ENCODE measurements around the gene NPIPB2. TPM values are rescaled to one million over a fixed set of nuclear protein-coding genes. Genes with fewer than 3 reads are reported as not detected.

The NPIPB2 gene
- total and polyA plus RNA-seq, 2 of the 8 experiments (the other 6 are each of a cell fraction or from before 2014, with no cell fraction given), result 7.5 to 8.3 TPM

- TF ChIP-seq CHD7 (IDR thresholded peaks at IDR 0.05; ENCODE audit: insufficient replicate concordance, low read length), result no peak
- TF ChIP-seq PHF8 (conservative IDR thresholded peaks at IDR 0.05; ENCODE audit: low read depth, low read length), result no peak
- TF ChIP-seq E2F6 (IDR thresholded peaks at IDR 0.05), result no peak
- no peak for TF ChIP-seq SAP30 (IDR thresholded peaks at IDR 0.05; ENCODE audit: insufficient read depth, insufficient replicate concordance, low read length)
- TF ChIP-seq RFX5 (IDR thresholded peaks at IDR 0.05; ENCODE audit: borderline replicate concordance, low read depth, low read length), result no peak
- TF ChIP-seq POU5F1 (IDR thresholded peaks at IDR 0.05; ENCODE audit: low read depth, low read length), result no peak
- no peak for TF ChIP-seq CTBP2 (IDR thresholded peaks at IDR 0.05; ENCODE audit: borderline replicate concordance, insufficient read depth, insufficient read length, low read length)
- TF ChIP-seq CTCF (IDR thresholded peaks at IDR 0.05; ENCODE audit: control extremely low read depth in 1 of 3, insufficient read depth in 1 of 3, low read depth in 1 of 3, low read length in 3 of 3), result no peak
These were observed 37.9 kb downstream of the NPIPB2 start (continued) for GRCh38 chr16:11903906-11904305.

Measured in H1 (cell line).